Muscle of back (tissue), 11 donors: ENCODE data around the gene TCF12. TPM values are rescaled to one million over a fixed set of nuclear protein-coding genes. Genes with fewer than 3 reads are reported as not detected.
"Not testable (repeated sequence)": the region's sequence is repeated elsewhere in the genome, so short reads cannot be mapped to it uniquely, and the experiment has no call there.

Experiments used
- DNase-seq, 3 donors: peaks; one replicate each; pipeline versions ENCODE4 v3.0.0 to v3.0.0-alpha.2; 2013
- polyA plus RNA-seq, 10 donors: library from polyadenylated mRNA; unstranded; fragments of 120-200 nt; gene quantifications; one replicate each; pipeline ENCODE4 v1.2.1, GENCODE V29; 2013; ENCODE audit not compliant: insufficient read length in 10 of 10

The TCF12 gene
- polyA plus RNA-seq, 10 donors, result 90.4 to 162 (median 125) TPM

GRCh38 chr15:57160823-57161560 is 242.5 kb downstream of the TCF12 start:
- peak in 1 of 3 donors; percentile 15 for DNase-seq

GRCh38 chr15:57164251-57164650 is 245.8 kb downstream of the TCF12 start:
- not testable (repeated sequence) for DNase-seq

DNA sequence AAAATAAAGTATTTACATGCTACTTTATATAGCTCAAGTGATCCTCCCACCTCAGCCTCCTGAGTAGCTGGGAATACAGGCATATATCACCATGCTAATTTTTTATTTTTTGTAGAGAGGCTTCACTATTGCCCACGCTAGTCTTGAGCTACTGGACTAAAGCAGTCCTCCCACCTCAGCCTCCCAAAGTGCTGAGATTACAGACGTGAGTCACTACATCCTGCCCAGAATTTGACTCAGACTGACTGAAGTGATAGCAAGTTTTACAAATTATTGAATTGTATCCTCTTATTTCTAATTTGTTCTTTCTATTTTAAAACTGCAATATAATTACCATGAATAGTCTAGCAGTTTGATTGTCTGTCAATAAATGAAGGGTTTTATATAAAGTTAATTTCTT is 247.5 kb downstream of the TCF12 start:
- DNase-seq, result no peak

DNA sequence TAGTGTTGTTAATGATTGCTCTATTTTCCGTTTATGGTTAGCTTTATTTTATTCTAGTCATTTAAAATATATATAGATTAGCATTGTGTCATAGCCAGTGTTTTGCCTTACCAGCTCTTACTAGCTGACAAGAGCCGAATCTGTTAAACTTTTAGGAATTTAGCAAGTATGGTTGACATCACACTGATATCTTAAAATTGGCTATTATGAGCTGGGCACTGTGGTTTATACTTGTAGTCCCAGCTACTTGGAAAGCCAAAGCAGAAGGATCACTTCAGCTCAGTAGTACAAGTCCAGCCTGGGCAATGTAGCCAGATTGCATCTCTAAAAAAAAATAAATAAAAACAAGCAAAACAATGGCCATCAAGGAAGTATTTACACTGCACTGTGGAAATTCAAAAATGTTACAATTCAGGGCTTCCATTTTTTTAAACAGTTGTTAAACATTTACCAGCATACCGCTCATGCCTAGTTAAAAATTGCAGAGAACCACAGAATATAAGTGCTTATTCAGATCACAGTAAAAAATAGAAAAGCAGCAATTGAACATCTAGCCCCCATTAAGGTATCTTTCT is 249.5 kb downstream of the TCF12 start:
- no peak for DNase-seq

GRCh38 chr15:57169643-57170042 is 251.2 kb downstream of the TCF12 start:
- DNase-seq, result no peak

DNA sequence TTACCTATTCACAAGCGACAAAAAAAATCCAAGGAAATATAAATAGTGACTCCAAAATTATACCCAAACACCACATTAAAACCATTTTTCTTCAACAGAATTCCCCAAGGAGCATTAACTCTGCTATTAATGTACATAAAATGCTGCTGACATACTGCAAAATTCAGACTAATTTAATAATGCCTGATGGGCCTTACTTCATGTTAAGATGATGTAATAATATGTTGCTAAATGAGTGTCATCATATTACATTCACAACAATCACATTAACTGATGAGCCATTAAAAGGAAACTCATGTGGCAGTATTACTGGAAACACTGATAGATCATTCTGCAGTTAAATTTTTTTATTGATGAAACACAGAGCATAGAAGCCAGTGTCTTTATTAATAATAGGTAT is 253.0 kb downstream of the TCF12 start:
- no peak for DNase-seq

DNA sequence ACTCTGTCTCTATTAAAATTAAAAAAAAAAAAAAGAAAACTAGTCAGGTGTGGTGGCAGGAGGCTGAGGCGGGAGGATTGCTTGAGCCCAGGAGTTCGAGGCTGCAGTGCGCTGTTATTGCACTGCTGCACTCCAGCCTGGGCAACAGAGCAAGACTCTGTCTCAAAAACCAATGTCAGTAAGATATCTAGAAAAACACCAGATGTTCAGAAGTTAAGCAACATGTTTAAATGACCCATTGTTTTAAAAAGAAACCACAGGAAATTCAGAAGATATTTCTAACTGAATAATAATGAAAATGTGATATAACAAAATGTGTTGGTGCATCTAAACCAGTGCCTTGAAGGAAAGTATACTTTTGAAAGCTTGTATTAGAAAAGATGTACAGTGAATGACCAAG is 254.5 kb downstream of the TCF12 start:
- DNase-seq, result no peak

DNA sequence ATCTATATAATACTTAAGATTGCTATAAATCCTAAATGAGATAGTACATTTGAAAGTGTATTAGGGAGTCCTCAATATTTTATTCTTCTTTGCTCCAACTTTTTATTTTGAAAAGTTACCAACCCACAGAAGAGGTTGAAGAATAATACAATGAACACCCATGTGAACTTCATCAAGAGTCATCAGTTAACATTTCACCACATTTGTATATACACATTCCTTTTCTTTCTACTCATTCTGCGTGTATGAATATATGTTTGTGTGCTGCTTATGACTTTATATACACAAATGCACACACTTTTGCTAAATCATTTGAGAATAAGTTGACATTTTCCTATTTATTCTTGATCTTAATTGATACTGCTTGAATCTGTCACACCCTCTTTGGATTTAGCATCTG is 264.6 kb downstream of the TCF12 start:
- DNase-seq, result no peak

- DNase-seq, result peak in 1 of 3 donors; percentile 12
Observed at GRCh38 chr15:57183614-57184344, 265.3 kb downstream of the TCF12 start.

DNA sequence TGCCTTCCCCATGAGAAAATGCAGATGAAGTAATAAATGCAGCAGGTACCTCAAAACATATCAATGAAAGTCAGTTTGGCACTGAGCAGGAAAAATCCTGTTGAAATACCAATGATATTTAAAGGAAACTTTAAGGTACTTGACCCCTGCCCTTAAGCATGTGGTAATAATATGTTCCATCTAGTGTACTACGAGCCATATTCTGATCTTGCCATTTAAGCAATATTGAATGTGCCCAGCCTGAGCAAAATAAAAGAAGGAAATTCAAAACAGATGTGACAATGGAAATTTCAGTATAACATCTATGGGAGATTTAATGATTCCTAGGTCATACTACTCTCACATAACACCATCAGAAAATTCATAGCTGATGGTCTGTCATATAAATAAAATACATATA is 266.1 kb downstream of the TCF12 start:
- DNase-seq, result peak in 1 of 3 donors; percentile 27

- DNase-seq, result no peak
Observed at GRCh38 chr15:57185507-57186074, 267.1 kb downstream of the TCF12 start.

- peak in 1 of 3 donors; percentile 70 for DNase-seq
Observed at GRCh38 chr15:57189466-57189865, 271.0 kb downstream of the TCF12 start.

DNA sequence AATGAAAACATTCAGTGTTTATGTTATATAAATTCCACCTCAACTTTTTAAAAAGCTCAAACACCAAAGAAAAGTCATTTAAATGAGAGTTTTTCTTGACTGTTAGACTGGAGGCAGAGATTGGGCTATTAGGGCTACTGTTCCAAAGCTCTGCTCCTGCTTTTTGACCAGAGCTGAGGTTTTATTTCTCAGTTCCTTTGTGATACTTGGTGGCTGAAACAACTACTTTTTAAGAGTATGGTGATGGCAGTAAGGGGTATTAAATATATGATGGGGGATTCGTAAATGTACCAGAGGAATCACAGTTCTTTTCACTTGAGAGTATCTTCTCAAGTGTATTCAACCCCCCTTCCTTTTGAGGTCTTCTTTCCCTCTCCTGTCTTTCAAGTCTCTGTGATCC is 271.8 kb downstream of the TCF12 start:
- DNase-seq, result no peak

DNA sequence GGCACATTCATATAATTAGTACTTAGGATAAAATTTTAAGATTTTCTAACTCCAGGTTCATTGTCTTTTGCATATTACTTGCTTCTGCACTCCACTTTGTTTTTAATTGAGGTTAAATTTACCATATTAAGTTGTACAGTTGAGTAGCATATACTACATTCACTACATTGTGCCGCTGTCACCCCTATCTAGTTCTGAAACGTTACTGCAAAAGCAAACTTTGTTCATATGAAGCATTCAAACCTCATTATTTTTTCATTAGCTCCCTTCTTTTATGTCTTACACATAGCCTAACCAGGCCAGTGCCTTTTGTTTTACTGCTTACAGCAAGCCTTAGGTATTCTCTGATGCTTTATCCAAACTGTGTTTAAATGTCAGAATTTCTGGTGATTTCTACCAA is 274.7 kb downstream of the TCF12 start:
- no peak for DNase-seq

DNA sequence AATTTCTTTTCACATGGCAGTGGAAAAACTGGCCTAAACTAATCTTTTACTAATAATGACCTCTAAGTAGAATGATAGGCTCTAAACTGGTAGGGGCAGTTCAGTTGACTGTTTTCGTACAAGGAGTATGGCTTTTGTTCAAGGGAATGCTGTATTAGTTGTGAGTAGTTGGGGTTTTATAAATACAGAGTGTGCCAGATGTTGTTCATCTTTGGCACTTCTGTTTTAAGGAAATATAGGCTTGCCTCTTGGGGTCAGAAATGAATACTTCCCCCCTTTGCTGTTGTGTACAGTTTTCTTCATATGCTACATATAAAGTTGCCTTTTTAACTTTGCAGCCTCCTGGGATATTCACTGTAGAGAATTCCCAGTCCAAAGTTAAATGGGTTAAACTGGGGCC is 276.9 kb downstream of the TCF12 start:
- DNase-seq, result no peak

- no peak for DNase-seq
Observed at GRCh38 chr15:57196865-57197264, 278.4 kb downstream of the TCF12 start.

DNA sequence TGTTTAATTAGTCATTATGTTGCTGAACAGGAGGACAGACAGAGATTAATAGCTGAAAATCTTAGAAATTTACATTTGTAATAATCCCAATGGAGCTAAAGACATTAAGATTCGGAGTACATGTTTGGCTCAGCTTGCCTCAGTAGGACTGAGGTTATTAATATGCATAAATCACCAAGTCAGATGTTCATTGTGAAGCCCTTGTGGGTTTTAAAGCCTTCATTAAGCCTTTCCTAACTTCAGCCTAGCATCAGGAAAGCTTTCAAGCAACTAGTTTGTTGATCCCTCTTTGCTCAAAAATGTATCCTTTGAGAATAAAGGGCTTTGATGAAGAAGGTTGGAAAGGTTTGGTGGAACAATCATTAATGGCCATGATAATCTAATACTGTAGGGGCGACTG is 279.7 kb downstream of the TCF12 start:
- DNase-seq, result no peak

GRCh38 chr15:57198654-57199291 is 280.3 kb downstream of the TCF12 start:
- DNase-seq, result peak in 1 of 3 donors; percentile 57

GRCh38 chr15:57201578-57201977 is 283.1 kb downstream of the TCF12 start:
- no peak for DNase-seq

DNA sequence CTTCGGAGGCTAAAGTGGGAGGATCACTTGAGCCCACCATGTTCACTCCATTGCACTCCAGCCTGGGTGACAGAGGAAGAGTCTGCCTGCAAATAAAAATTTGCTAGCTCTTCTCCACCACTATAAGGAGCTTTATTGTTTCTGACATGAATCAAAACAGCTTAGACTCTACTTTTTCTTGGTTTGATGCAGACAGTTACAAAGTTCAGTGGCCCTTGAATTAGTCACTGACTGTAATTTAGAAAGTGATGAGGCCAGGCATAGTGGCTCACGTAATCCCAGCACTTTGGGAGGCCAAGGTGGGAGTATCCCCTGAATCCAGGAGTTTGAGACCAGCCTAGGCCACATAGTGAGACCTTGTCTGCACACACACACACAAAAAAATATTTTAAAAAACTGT is 285.5 kb downstream of the TCF12 start:
- DNase-seq, result no peak

GRCh38 chr15:57205027-57205855 is 286.8 kb downstream of the TCF12 start:
- DNase-seq, result no peak
